Prostate gland (tissue), 2 donors: ENCODE results near the gene SLC37A1.

Experiments
- POLR2A ChIP-seq: fragments of 450-650 bp; IDR thresholded peaks from one replicate; pipeline ENCODE4 v1.6.1; 2016; ENCODE audit warnings: antibody characterized with exemption, mild to moderate bottlenecking
- POLR2AphosphoS5 ChIP-seq: sonication (generic); formaldehyde crosslinking; IDR thresholded peaks from one replicate; pipeline ENCODE4 v1.6.1; 2017; ENCODE audit warnings: antibody characterized with exemption
- TF ChIP-seq, protein P1 (sequence below), 4 experiments: fragments of 200-600 bp in 2 of 4; fragments of 450-650 bp in 2 of 4; sonication (generic) in 2 of 4; IDR thresholded peaks; 1 replicate in 3 of 4; 2 replicates in 1 of 4; pipeline ENCODE4 v1.5.1; 2016 to 2019; ENCODE audit warnings: antibody characterized with exemption in 4 of 4, mild to moderate bottlenecking in 2 of 4, moderate library complexity in 2 of 4

GRCh38 chr21:42479582-42479981, 34.1 kb upstream of the SLC37A1 start:
- TF ChIP-seq POLR2AphosphoS5 (no peak), POLR2A (no peak)
- TF ChIP-seq, protein P1, sequence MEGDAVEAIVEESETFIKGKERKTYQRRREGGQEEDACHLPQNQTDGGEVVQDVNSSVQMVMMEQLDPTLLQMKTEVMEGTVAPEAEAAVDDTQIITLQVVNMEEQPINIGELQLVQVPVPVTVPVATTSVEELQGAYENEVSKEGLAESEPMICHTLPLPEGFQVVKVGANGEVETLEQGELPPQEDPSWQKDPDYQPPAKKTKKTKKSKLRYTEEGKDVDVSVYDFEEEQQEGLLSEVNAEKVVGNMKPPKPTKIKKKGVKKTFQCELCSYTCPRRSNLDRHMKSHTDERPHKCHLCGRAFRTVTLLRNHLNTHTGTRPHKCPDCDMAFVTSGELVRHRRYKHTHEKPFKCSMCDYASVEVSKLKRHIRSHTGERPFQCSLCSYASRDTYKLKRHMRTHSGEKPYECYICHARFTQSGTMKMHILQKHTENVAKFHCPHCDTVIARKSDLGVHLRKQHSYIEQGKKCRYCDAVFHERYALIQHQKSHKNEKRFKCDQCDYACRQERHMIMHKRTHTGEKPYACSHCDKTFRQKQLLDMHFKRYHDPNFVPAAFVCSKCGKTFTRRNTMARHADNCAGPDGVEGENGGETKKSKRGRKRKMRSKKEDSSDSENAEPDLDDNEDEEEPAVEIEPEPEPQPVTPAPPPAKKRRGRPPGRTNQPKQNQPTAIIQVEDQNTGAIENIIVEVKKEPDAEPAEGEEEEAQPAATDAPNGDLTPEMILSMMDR (IDR thresholded peaks at IDR 0.05): no peak
